Transverse colon (tissue), 4 donors: ENCODE results near the gene TEX19. TPM values are rescaled to one million over a fixed set of nuclear protein-coding genes. Genes with fewer than 3 reads are reported as not detected.

Experiments
- DNase-seq: peaks from one replicate; pipeline ENCODE4 v3.0.0-alpha.2; 2019
- H3K27ac ChIP-seq, 4 donors: fragments of 200-600 bp; sonication (generic); 2 replicates each; pipeline ENCODE4 v1.5.1; 2016 to 2018; ENCODE audit warnings: inconsistent platforms in 4 of 4
- H3K27me3 ChIP-seq: fragments of 200-600 bp; sonication (generic); 2 replicates; pipeline ENCODE4 v1.5.1; 2017; ENCODE audit warnings: inconsistent platforms
- H3K36me3 ChIP-seq, 4 donors: fragments of 200-600 bp; sonication (generic); 2 replicates each; pipeline ENCODE4 v1.5.1; 2017 to 2019; ENCODE audit warnings: inconsistent platforms in 4 of 4
- H3K4me1 ChIP-seq, 4 donors: fragments of 200-600 bp; sonication (generic); 2 replicates each; pipeline ENCODE4 v1.5.1; 2017 to 2020; ENCODE audit warnings: inconsistent platforms in 4 of 4
- H3K4me3 ChIP-seq, 4 donors: fragments of 200-600 bp; sonication (generic); 1 replicate in 1 of 4; 2 replicates in 3 of 4; pipeline versions ENCODE4 v1.5.1 to v1.6.1; 2017 to 2019; ENCODE audit warnings: inconsistent platforms in 4 of 4
- H3K9me3 ChIP-seq, 2 donors: fragments of 200-600 bp; sonication (generic); 2 replicates each; pipeline ENCODE4 v1.5.1; 2017 to 2019; ENCODE audit warnings: inconsistent platforms in 2 of 2
- EP300 ChIP-seq: sonication (generic); formaldehyde crosslinking; IDR thresholded peaks from one replicate; pipeline ENCODE4 v1.6.1; 2017; ENCODE audit warnings: antibody characterized with exemption, low read depth
- POLR2A ChIP-seq: fragments of 450-650 bp; IDR thresholded peaks from one replicate; pipeline ENCODE4 v1.6.1; 2016; ENCODE audit warnings: antibody characterized with exemption, mild to moderate bottlenecking, moderate library complexity
- POLR2AphosphoS5 ChIP-seq, 3 donors: sonication (generic); formaldehyde crosslinking; IDR thresholded peaks; one replicate each; pipeline ENCODE4 v1.6.1; 2016; ENCODE audit warnings: antibody characterized with exemption in 3 of 3
- WGBS, 2 donors: methylation state at CpG; one replicate each; pipeline ENCODE4 v1.1.5; 2018; ENCODE audit warnings: low coverage in 1 of 2; 5-methylcytosine and 5-hydroxymethylcytosine counted together
- in situ Hi-C, 4 donors: fragments of 200-750 bp; cut with MboI; loops; one replicate each; pipeline versions ENCODE4 v1.15.0 to v1.15.1; 2017; ENCODE audit warnings: low sequenced_read_pairs in 3 of 4, low pct_ligation_motif_present in 1 of 4, low pct_unique_long_range_greater_than_20kb in 1 of 4
- intact Hi-C: fragments of 100-400 bp; cut with DNase I; formaldehyde crosslinking; loops from one replicate; pipeline ENCODE4 v1.15.1; 2023; ENCODE audit warnings: low total_unique reads
- total RNA-seq, 4 donors: library from RNA; depleted of rRNA; stranded (reverse); fragments of >200 nt; gene quantifications; one replicate each; pipeline ENCODE4 v1.1.0, GENCODE V29; 2016
- TF ChIP-seq, protein P1 (sequence below), 5 experiments: fragments of 200-600 bp in 3 of 5; fragments of 450-650 bp in 2 of 5; sonication (generic) in 3 of 5; IDR thresholded peaks; 1 replicate in 2 of 5; 2 replicates in 3 of 5; pipeline ENCODE4 v1.5.1; 2016 to 2017; ENCODE audit warnings: antibody characterized with exemption in 5 of 5, inconsistent platforms in 3 of 5, mild to moderate bottlenecking in 2 of 5, moderate library complexity in 1 of 5

TEX19 gene
- total RNA-seq, 4 donors from 2014 or later, result not detected

GRCh38 chr17:82389379-82389778, 30.3 kb downstream of the TEX19 start:
- Histone ChIP-seq H3K4me3 (no peak overlapping the region), H3K27ac (no peak overlapping the region), H3K36me3 (no peaks in the 10 kb centered on the region), H3K9me3 (no peaks in the 10 kb centered on the region), H3K27me3 (peaks cover 40% of the 10 kb centered on the region), H3K4me1 (peaks cover 0 to 16% (median 10%) of the 10 kb centered on the region in 4 donors)
- in situ Hi-C loops, result no loop called here
- 90% methylated on average over 2 to 10 of the region's 10 CpGs for WGBS, 2 donors
- intact Hi-C loops, result no loop called here
- TF ChIP-seq EP300, result no peak
- TF ChIP-seq, protein P1, sequence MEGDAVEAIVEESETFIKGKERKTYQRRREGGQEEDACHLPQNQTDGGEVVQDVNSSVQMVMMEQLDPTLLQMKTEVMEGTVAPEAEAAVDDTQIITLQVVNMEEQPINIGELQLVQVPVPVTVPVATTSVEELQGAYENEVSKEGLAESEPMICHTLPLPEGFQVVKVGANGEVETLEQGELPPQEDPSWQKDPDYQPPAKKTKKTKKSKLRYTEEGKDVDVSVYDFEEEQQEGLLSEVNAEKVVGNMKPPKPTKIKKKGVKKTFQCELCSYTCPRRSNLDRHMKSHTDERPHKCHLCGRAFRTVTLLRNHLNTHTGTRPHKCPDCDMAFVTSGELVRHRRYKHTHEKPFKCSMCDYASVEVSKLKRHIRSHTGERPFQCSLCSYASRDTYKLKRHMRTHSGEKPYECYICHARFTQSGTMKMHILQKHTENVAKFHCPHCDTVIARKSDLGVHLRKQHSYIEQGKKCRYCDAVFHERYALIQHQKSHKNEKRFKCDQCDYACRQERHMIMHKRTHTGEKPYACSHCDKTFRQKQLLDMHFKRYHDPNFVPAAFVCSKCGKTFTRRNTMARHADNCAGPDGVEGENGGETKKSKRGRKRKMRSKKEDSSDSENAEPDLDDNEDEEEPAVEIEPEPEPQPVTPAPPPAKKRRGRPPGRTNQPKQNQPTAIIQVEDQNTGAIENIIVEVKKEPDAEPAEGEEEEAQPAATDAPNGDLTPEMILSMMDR (IDR thresholded peaks at IDR 0.05), result no peak
- TF ChIP-seq POLR2A, result no peak
- TF ChIP-seq POLR2AphosphoS5 (IDR thresholded peaks at IDR 0.05), result no peak
- no peak for DNase-seq

DNA sequence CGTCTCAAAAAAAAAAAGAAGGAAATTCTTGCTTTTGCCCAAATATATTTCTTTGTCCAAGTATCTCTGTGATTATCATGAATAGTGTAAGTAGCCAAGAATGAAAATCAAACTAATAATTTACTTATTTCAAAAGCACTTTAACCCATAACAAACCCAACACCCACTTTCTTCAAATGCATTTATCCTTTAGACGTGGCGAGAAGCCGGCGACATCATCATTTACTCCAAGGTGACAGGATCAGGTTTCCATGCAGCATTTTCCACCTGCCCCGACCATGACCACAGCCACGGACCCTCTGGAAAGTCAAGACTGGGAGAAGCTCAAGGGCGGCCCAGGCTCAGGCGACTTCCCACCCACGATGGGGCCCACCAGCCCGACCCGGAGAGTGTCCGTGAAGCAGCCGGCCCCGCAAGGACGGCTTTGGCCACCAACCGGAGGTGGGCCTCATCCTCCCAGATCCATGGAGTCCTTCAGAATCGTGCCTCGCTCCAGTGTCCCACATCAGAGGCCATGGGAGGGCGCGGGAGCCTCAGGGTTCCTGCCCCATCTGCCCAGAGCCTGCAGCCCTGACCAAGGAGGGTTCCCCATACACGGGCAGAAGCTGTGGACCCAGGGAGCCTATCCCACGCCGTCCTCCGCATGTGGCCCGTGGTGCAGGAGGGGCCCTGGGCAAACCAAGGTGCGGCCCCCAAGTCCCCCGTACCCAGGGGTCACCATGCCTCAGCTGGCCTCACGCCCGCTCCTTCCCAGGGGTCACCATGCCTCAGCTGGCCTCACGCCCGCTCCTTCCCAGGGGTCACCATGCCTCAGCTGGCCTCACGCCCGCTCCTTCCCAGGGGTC, 31.2 kb downstream of the TEX19 start:
- Histone ChIP-seq H3K9me3 (no peaks in the 10 kb centered on the region), H3K4me3 (no peak overlapping the region), H3K4me1 (peaks cover 0 to 13% (median 10%) of the 10 kb centered on the region in 4 donors), H3K27me3 (peaks cover 31% of the 10 kb centered on the region), H3K27ac (no peak overlapping the region), H3K36me3 (no peaks in the 10 kb centered on the region)
- WGBS, 2 donors, result 93% methylated on average over 14 of the region's 34 CpGs; no CpG with 5 or more reads in 1 of the 2 donors
- intact Hi-C loops, result no loop called here
- no peak for DNase-seq
- in situ Hi-C loops, result no loop called here
- no peak for TF ChIP-seq POLR2AphosphoS5 (IDR thresholded peaks at IDR 0.05)
- TF ChIP-seq, protein P1 (IDR thresholded peaks at IDR 0.05), result no peak
- no peak for TF ChIP-seq POLR2A
- no peak for TF ChIP-seq EP300

GRCh38 chr17:82390860-82391435, 31.9 kb downstream of the TEX19 start:
- Histone ChIP-seq H3K9me3 (no peaks in the 10 kb centered on the region), H3K4me3 (no peak overlapping the region), H3K27me3 (peaks cover 24% of the 10 kb centered on the region), H3K36me3 (no peaks in the 10 kb centered on the region), H3K4me1 (peaks cover 0 to 11% (median 8%) of the 10 kb centered on the region in 4 donors), H3K27ac (no peak overlapping the region)
- in situ Hi-C loops, result no loop called here
- no peak for TF ChIP-seq POLR2A
- TF ChIP-seq, protein P1 (IDR thresholded peaks at IDR 0.05), result no peak
- TF ChIP-seq EP300, result no peak
- TF ChIP-seq POLR2AphosphoS5 (IDR thresholded peaks at IDR 0.05), result no peak
- 80 to 88% methylated on average over 1 to 13 of the region's 13 CpGs for WGBS, 2 donors
- DNase-seq, result no peak
- intact Hi-C loops, result no loop called here

- Histone ChIP-seq H3K4me3 (no peak overlapping the region), H3K9me3 (no peaks in the 10 kb centered on the region), H3K4me1 (peaks cover 0 to 9% (median 8%) of the 10 kb centered on the region in 4 donors), H3K36me3 (no peaks in the 10 kb centered on the region), H3K27me3 (peaks cover 18% of the 10 kb centered on the region), H3K27ac (no peak overlapping the region)
- in situ Hi-C loops (no loop called here), intact Hi-C loops (no loop called here)
- TF ChIP-seq POLR2A (no peak), EP300 (no peak), POLR2AphosphoS5 (IDR thresholded peaks at IDR 0.05) (no peak)
- TF ChIP-seq, protein P1 (IDR thresholded peaks at IDR 0.05), result no peak
- 94% methylated on average over 23 of the region's 23 CpGs; no CpG with 5 or more reads in 1 of the 2 donors for WGBS, 2 donors
- no peak for DNase-seq
These were observed 32.5 kb downstream of the TEX19 start for GRCh38 chr17:82391496-82392066.
